HCT116 (cell line): ENCODE data around the gene GPRC5C. TPM values are rescaled to one million over a fixed set of nuclear protein-coding genes. Genes with fewer than 3 reads are reported as not detected.

Experiments
- ATAC-seq: fragments of 200-7000 bp; cut with Tn5 transposase; 2 replicates; pipeline ENCODE4 v1.9.1; 2020; ENCODE audit warnings: mild to moderate bottlenecking, moderate library complexity
- BruUV-seq: library from RNA; stranded (reverse); fragments of 400-500 nt; replicated peaks from 2 replicates; lab custom pipeline; 2021; lab: Mats Ljungman, UMichigan
- CTCF ChIA-PET: fragments of 300-600 bp; sonication (Branson Sonifier 250); formaldehyde crosslinking; loops from one replicate; lab custom pipeline; 2021; ENCODE audit warnings: antibody characterized with exemption; lab: Charles Lee
- POLR2A ChIA-PET: fragments of 300-600, 350-600 bp; sonication (Branson Sonifier 250); formaldehyde crosslinking; loops from one replicate; lab custom pipeline; 2021; ENCODE audit warnings: antibody characterized with exemption; lab: Charles Lee
- RAD21 ChIA-PET, 2 experiments: fragments of 300-600 bp; sonication (Branson Sonifier 250); formaldehyde crosslinking; loops; one replicate each; lab custom pipeline; 2023; ENCODE audit warnings: low total read pairs in 2 of 2; ENCODE audit not compliant: uncharacterized antibody in 2 of 2, unreplicated experiment in 2 of 2, low non-redundant PET in 1 of 2; lab: Charles Lee
- DNase-seq: peaks from one replicate; pipeline ENCODE4 v3.0.0-alpha.2; 2010; ENCODE audit warnings: low read depth, low spot score
- H2AFZ ChIP-seq: fragments of 200-600 bp; shearing (Covaris generic), sonication (generic); 2 replicates; pipeline ENCODE4 v1.6.1; 2017; ENCODE audit warnings: low read depth, mixed run types, mixed read lengths, antibody characterized with exemption, low read length; ENCODE audit not compliant: poor library complexity, severe bottlenecking
- H3K27ac ChIP-seq: 2 replicates; pipeline ENCODE4 v1.5.1; 2012; ENCODE audit warnings: low read depth, low read length
- H3K27me3 ChIP-seq: fragments of 200-600 bp; sonication (generic); 2 replicates; pipeline ENCODE4 v1.6.1; 2016; ENCODE audit warnings: mixed run types, low read length, mixed read lengths; ENCODE audit not compliant: insufficient read depth
- H3K36me3 ChIP-seq, 2 experiments: fragments of 200-500 bp in 1 of 2; fragments of 200-600 bp in 1 of 2; sonication (Bioruptor generic) in 1 of 2; sonication (generic) in 1 of 2; 2 replicates each; pipeline versions ENCODE4 v1.5.1 to v1.6.1; 2014 to 2016; ENCODE audit warnings: low read length in 2 of 2, inconsistent platforms in 1 of 2, mixed read lengths in 1 of 2, mixed run types in 1 of 2; ENCODE audit not compliant: insufficient read depth in 2 of 2, control insufficient read depth in 1 of 2
- H3K4me1 ChIP-seq, 2 experiments: fragments of 200-600 bp in 1 of 2; sonication (generic) in 1 of 2; 2 replicates each; pipeline versions ENCODE4 v1.5.1 to v1.6.1; 2012 to 2017; ENCODE audit warnings: low read length in 2 of 2, inconsistent platforms in 1 of 2, mild to moderate bottlenecking in 1 of 2, mixed read lengths in 1 of 2, mixed run types in 1 of 2, moderate library complexity in 1 of 2; ENCODE audit not compliant: insufficient read depth in 2 of 2, control insufficient read depth in 1 of 2
- H3K4me2 ChIP-seq: fragments of 200-600 bp; sonication (generic); 2 replicates; pipeline ENCODE4 v1.6.1; 2017; ENCODE audit warnings: mixed run types, low read length, mixed read lengths
- H3K4me3 ChIP-seq, 2 experiments: fragments of 200-600 bp in 1 of 2; sonication (generic) in 1 of 2; replicated peaks in 1 of 2; 2 replicates each; pipeline ENCODE4 v1.5.1; 2011 to 2016; ENCODE audit warnings: low read length in 2 of 2, control low read depth in 1 of 2, low read depth in 1 of 2, mild to moderate bottlenecking in 1 of 2, mixed read lengths in 1 of 2, mixed run types in 1 of 2
- H3K79me2 ChIP-seq: fragments of 200-600 bp; sonication (generic); 2 replicates; pipeline ENCODE4 v1.6.1; 2017; ENCODE audit warnings: mild to moderate bottlenecking, mixed run types, low read length, moderate library complexity, mixed read lengths; ENCODE audit not compliant: insufficient read depth
- H3K9ac ChIP-seq: fragments of 200-600 bp; sonication (generic); 2 replicates; pipeline ENCODE4 v1.6.1; 2016; ENCODE audit warnings: low read length, mixed read lengths
- H3K9me2 ChIP-seq: fragments of 200-600 bp; sonication (generic), shearing (Covaris generic); 2 replicates; pipeline ENCODE4 v1.6.1; 2017; ENCODE audit warnings: mixed run types, mild to moderate bottlenecking, moderate library complexity; ENCODE audit not compliant: insufficient read depth
- H3K9me3 ChIP-seq, 2 experiments: fragments of 200-500 bp in 1 of 2; fragments of 200-600 bp in 1 of 2; sonication (Bioruptor generic) in 1 of 2; sonication (generic) in 1 of 2; 2 replicates each; pipeline ENCODE4 v1.6.1; 2014 to 2017; ENCODE audit warnings: low read length in 2 of 2, mixed read lengths in 2 of 2, inconsistent platforms in 1 of 2, low read depth in 1 of 2, mild to moderate bottlenecking in 1 of 2, mixed run types in 1 of 2, moderate library complexity in 1 of 2; ENCODE audit not compliant: control insufficient read depth in 1 of 2, insufficient read depth in 1 of 2
- H4K20me1 ChIP-seq: fragments of 200-600 bp; sonication (generic), shearing (Covaris generic); 2 replicates; pipeline ENCODE4 v1.6.1; 2017; ENCODE audit warnings: mixed run types, mild to moderate bottlenecking, moderate library complexity; ENCODE audit not compliant: insufficient read depth
- CBX3 ChIP-seq: IDR thresholded peaks from 2 replicates; pipeline ENCODE4 v1.6.1; 2012; ENCODE audit warnings: low read depth
- ELF1 ChIP-seq: IDR thresholded peaks from 2 replicates; pipeline ENCODE4 v1.6.1; 2012; ENCODE audit warnings: low read depth, borderline replicate concordance
- EZH2 ChIP-seq: fragments of 200-600 bp; sonication (generic); IDR thresholded peaks from 2 replicates; pipeline ENCODE4 v1.6.1; 2017; ENCODE audit warnings: antibody characterized with exemption, mixed run types
- SP1 ChIP-seq: IDR thresholded peaks from 2 replicates; pipeline ENCODE4 v1.6.1; 2012; ENCODE audit warnings: low read depth
- TCF7L2 ChIP-seq: IDR thresholded peaks from 2 replicates; pipeline ENCODE4 v1.7.0; 2011; ENCODE audit warnings: borderline replicate concordance, inconsistent platforms; ENCODE audit not compliant: insufficient read depth, insufficient read length; ENCODE audit errors: extremely low read depth
- YY1 ChIP-seq: IDR thresholded peaks from 2 replicates; pipeline ENCODE4 v1.6.1; 2011; ENCODE audit warnings: low read length, low read depth, moderate library complexity, mild to moderate bottlenecking; ENCODE audit not compliant: insufficient replicate concordance; ENCODE audit errors: extremely low read depth
- ZNF274 ChIP-seq: fragments of 200-500 bp; sonication (Bioruptor generic); IDR thresholded peaks from 2 replicates; pipeline ENCODE4 v1.6.1; 2014; ENCODE audit warnings: mild to moderate bottlenecking, low read depth, low read length, inconsistent platforms
- intact Hi-C: fragments of 100-400 bp; cut with micrococcal nuclease; formaldehyde crosslinking; loops from 2 replicates; pipeline ENCODE4 v1.10.0; 2022
- total RNA-seq: library from RNA; stranded (reverse); gene quantifications from one replicate; pipeline ENCODE4 v1.2.1, GENCODE V29; 2021; ENCODE audit not compliant: unreplicated experiment
- TF ChIP-seq, protein P1 (sequence below), 3 experiments: fragments of 200-600 bp in 1 of 3; sonication (generic) in 1 of 3; IDR thresholded peaks in 2 of 3; conservative IDR thresholded peaks in 1 of 3; 2 replicates each; pipeline ENCODE4 v1.5.1; 2012 to 2017; ENCODE audit warnings: low read depth in 2 of 3, low read length in 2 of 3, antibody characterized with exemption in 1 of 3, borderline replicate concordance in 1 of 3, control low read depth in 1 of 3, mild to moderate bottlenecking in 1 of 3, mixed read lengths in 1 of 3, mixed run types in 1 of 3, moderate library complexity in 1 of 3; ENCODE audit not compliant: insufficient read depth in 1 of 3

The GPRC5C gene
- total RNA-seq, 1 experiment from 2014 or later = 54.4 TPM

DNA sequence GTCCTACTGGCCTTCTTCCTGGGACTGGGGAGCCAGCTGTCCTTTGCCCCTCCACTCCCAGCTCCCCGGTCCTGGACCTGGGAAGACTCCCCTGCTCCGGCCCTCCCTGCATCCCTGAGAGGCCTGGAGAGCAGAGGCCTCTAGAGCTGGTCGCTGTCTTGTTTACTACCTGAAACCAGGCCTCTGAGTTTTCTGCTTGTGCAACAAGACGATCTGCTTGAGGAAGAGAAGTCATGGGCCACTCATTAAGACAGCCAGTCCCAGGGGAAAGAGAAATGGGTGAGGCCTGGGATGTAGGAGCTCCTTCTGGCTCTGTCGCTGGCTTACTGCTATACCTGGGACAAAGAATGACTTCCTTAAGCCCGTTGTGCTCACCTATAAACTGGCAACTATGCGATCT lies 29.8 kb upstream of the GPRC5C start:
- no peaks in the 10 kb centered on the region for H3K79me2 ChIP-seq
- no peak overlapping the region for H3K4me3 ChIP-seq
- no peak for DNase-seq
- H3K36me3 ChIP-seq = no peaks in the 10 kb centered on the region
- H4K20me1 ChIP-seq = no peaks in the 10 kb centered on the region
- ChIA-PET POLR2A (no interaction called here), CTCF (no interaction called here)
- no peak overlapping the region for H2AFZ ChIP-seq
- no peaks in the 10 kb centered on the region for H3K4me1 ChIP-seq
- H3K9ac ChIP-seq = no peak overlapping the region
- H3K4me2 ChIP-seq = no peak overlapping the region
- H3K27me3 ChIP-seq = no peaks in the 10 kb centered on the region
- no peak for TF ChIP-seq ZNF274
- TF ChIP-seq CBX3 = no peak
- TF ChIP-seq, protein P1, sequence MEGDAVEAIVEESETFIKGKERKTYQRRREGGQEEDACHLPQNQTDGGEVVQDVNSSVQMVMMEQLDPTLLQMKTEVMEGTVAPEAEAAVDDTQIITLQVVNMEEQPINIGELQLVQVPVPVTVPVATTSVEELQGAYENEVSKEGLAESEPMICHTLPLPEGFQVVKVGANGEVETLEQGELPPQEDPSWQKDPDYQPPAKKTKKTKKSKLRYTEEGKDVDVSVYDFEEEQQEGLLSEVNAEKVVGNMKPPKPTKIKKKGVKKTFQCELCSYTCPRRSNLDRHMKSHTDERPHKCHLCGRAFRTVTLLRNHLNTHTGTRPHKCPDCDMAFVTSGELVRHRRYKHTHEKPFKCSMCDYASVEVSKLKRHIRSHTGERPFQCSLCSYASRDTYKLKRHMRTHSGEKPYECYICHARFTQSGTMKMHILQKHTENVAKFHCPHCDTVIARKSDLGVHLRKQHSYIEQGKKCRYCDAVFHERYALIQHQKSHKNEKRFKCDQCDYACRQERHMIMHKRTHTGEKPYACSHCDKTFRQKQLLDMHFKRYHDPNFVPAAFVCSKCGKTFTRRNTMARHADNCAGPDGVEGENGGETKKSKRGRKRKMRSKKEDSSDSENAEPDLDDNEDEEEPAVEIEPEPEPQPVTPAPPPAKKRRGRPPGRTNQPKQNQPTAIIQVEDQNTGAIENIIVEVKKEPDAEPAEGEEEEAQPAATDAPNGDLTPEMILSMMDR (IDR thresholded peaks at IDR 0.05 in 2 of 3, conservative IDR thresholded peaks at IDR 0.05 in 1 of 3; ENCODE audit: borderline replicate concordance in 1 of 3, insufficient read depth in 1 of 3, low read depth in 2 of 3, low read length in 2 of 3) = no peak
- TF ChIP-seq EZH2 = no peak
- no peak for TF ChIP-seq ELF1
- no peak for TF ChIP-seq TCF7L2
- no peak for TF ChIP-seq SP1
- no peak for TF ChIP-seq YY1
- TF ChIP-seq, all 23 proteins: peak for 0
- no TSS peak for BruUV-seq
- ATAC-seq = no peak
- intact Hi-C loops = no loop called here
- Histone ChIP-seq H3K9me2 (no peaks in the 10 kb centered on the region), H3K27ac (no peak overlapping the region), H3K9me3 (no peaks in the 10 kb centered on the region)
- RAD21 ChIA-PET = interaction anchor here in 1 of 2 experiments (0.5 kb wide), 1 partner anchor 36 kb away, joined by 3 read pairs; no protein-coding TSS in a partner anchor
